Activated CD4-positive, alpha-beta T cell treated with anti-CD3 and anti-CD28 coated beads for 36 hours (primary cell): ENCODE results near the gene BABAM2. TPM values are rescaled to one million over a fixed set of nuclear protein-coding genes. Genes with fewer than 3 reads are reported as not detected.
A peak's percentile ranks its signal among the peaks of the same experiment; 100 is the strongest.

Experiments
- ATAC-seq: fragments of 200-7000 bp; cut with Tn5 transposase; one replicate; pipeline ENCODE4 v1.10.0; 2021; ENCODE audit warnings: mild to moderate bottlenecking, moderate library complexity
- CTCF ChIA-PET: fragments of 350-600 bp; sonication (Branson Sonifier 250); formaldehyde crosslinking; loops from one replicate; lab custom pipeline; 2021; ENCODE audit warnings: antibody characterized with exemption; lab: Charles Lee
- POLR2A ChIA-PET: fragments of 350-600 bp; sonication (Branson Sonifier 250); formaldehyde crosslinking; loops from one replicate; lab custom pipeline; 2021; ENCODE audit warnings: antibody characterized with exemption, inconsistent platforms; lab: Charles Lee
- DNase-seq: peaks from one replicate; pipeline ENCODE4 v3.0.0-alpha.2; 2020
- H3K27ac Mint-ChIP-seq: one replicate; pipeline ENCODE4 v1.8.0; 2021; ENCODE audit warnings: mixed read lengths
- H3K27me3 Mint-ChIP-seq: one replicate; pipeline ENCODE4 v1.8.0; 2021; ENCODE audit warnings: mixed read lengths
- H3K36me3 Mint-ChIP-seq: one replicate; pipeline ENCODE4 v1.8.0; 2021; ENCODE audit warnings: low read depth, mixed read lengths
- H3K4me1 Mint-ChIP-seq: one replicate; pipeline ENCODE4 v1.8.0; 2021; ENCODE audit warnings: mixed read lengths
- H3K4me3 Mint-ChIP-seq: one replicate; pipeline ENCODE4 v1.8.0; 2021; ENCODE audit warnings: mild to moderate bottlenecking, moderate library complexity, mixed read lengths
- H3K9me3 Mint-ChIP-seq: one replicate; pipeline ENCODE4 v1.8.0; 2021; ENCODE audit warnings: low read depth, mixed read lengths
- intact Hi-C, 2 experiments: fragments of 100-400 bp; cut with DNase I in 1 of 2; cut with micrococcal nuclease in 1 of 2; formaldehyde crosslinking; loops; one replicate each; pipeline versions ENCODE4 v1.14.2 to v1.15.1; 2022 to 2024; cut with DNase I, micrococcal nuclease
- total RNA-seq, 2 experiments: library from RNA; stranded (reverse); gene quantifications; one replicate each; pipeline ENCODE4 v1.2.3, GENCODE V29; 2021

BABAM2 gene
- total RNA-seq, 2 experiments from 2014 or later = 58.4 to 81.1 TPM

- Mint-ChIP-seq H3K27me3 (no peaks in the 10 kb centered on the region), H3K4me1 (peaks cover 9% of the 10 kb centered on the region), H3K36me3 (peaks cover 8% of the 10 kb centered on the region), H3K27ac (no peak overlapping the region), H3K9me3 (no peaks in the 10 kb centered on the region), H3K4me3 (no peak overlapping the region)
- DNase-seq (no peak), ATAC-seq (peak; percentile 58)
- intact Hi-C loops = no loop called here
- ChIA-PET POLR2A (no interaction called here), CTCF (no interaction called here)
Measured at GRCh38 chr2:28312307-28313219, 422.0 kb downstream of the BABAM2 start.

GRCh38 chr2:28313220-28313784 is 422.8 kb downstream of the BABAM2 start:
- Mint-ChIP-seq H3K4me3 (no peak overlapping the region), H3K4me1 (peaks cover 9% of the 10 kb centered on the region), H3K27ac (no peak overlapping the region), H3K36me3 (peaks cover 6% of the 10 kb centered on the region), H3K9me3 (no peaks in the 10 kb centered on the region), H3K27me3 (no peaks in the 10 kb centered on the region)
- ChIA-PET POLR2A (no interaction called here), CTCF (no interaction called here)
- intact Hi-C loops = no loop called here
- ATAC-seq = no peak
- no peak for DNase-seq

GRCh38 chr2:28314968-28315367 is 424.4 kb downstream of the BABAM2 start:
- Mint-ChIP-seq H3K27ac (no peak overlapping the region), H3K4me3 (no peak overlapping the region), H3K4me1 (peaks cover 9% of the 10 kb centered on the region), H3K9me3 (no peaks in the 10 kb centered on the region), H3K36me3 (peaks cover 2% of the 10 kb centered on the region), H3K27me3 (no peaks in the 10 kb centered on the region)
- ATAC-seq (no peak), DNase-seq (no peak)
- CTCF ChIA-PET = no interaction called here
- intact Hi-C loops = no loop called here
- POLR2A ChIA-PET = no interaction called here

- no peaks in the 10 kb centered on the region for H3K36me3 Mint-ChIP-seq
- no peak overlapping the region for H3K4me3 Mint-ChIP-seq
- H3K9me3 Mint-ChIP-seq = no peaks in the 10 kb centered on the region
- no peaks in the 10 kb centered on the region for H3K27me3 Mint-ChIP-seq
- H3K27ac Mint-ChIP-seq = no peak overlapping the region
- POLR2A ChIA-PET = no interaction called here
- CTCF ChIA-PET = no interaction called here
- peaks cover 9% of the 10 kb centered on the region for H3K4me1 Mint-ChIP-seq
- intact Hi-C loops = no loop called here
- DNase-seq (no peak), ATAC-seq (no peak)
Measured at GRCh38 chr2:28316546-28317335, 426.2 kb downstream of the BABAM2 start.

GRCh38 chr2:28317390-28317789 is 426.9 kb downstream of the BABAM2 start:
- ChIA-PET POLR2A (no interaction called here), CTCF (no interaction called here)
- H3K9me3 Mint-ChIP-seq = no peaks in the 10 kb centered on the region
- no peaks in the 10 kb centered on the region for H3K36me3 Mint-ChIP-seq
- peaks cover 6% of the 10 kb centered on the region for H3K4me1 Mint-ChIP-seq
- no peak overlapping the region for H3K4me3 Mint-ChIP-seq
- intact Hi-C loops = no loop called here
- H3K27me3 Mint-ChIP-seq = no peaks in the 10 kb centered on the region
- no peak overlapping the region for H3K27ac Mint-ChIP-seq
- DNase-seq = no peak
- ATAC-seq = no peak

- Mint-ChIP-seq H3K9me3 (no peaks in the 10 kb centered on the region), H3K4me1 (peaks cover 2% of the 10 kb centered on the region), H3K4me3 (no peak overlapping the region), H3K27me3 (no peaks in the 10 kb centered on the region), H3K27ac (no peak overlapping the region), H3K36me3 (no peaks in the 10 kb centered on the region)
- ChIA-PET CTCF (no interaction called here), POLR2A (no interaction called here)
- DNase-seq (no peak), ATAC-seq (no peak)
- intact Hi-C loops = no loop called here
Measured at GRCh38 chr2:28318023-28318422, 427.5 kb downstream of the BABAM2 start.

GRCh38 chr2:28318462-28319117 is 428.1 kb downstream of the BABAM2 start:
- intact Hi-C loops = no loop called here
- H3K27ac Mint-ChIP-seq = no peak overlapping the region
- CTCF ChIA-PET = no interaction called here
- H3K4me1 Mint-ChIP-seq = no peaks in the 10 kb centered on the region
- H3K27me3 Mint-ChIP-seq = no peaks in the 10 kb centered on the region
- H3K36me3 Mint-ChIP-seq = no peaks in the 10 kb centered on the region
- ATAC-seq = no peak
- DNase-seq = no peak
- POLR2A ChIA-PET = no interaction called here
- H3K4me3 Mint-ChIP-seq = no peak overlapping the region
- no peaks in the 10 kb centered on the region for H3K9me3 Mint-ChIP-seq

- Mint-ChIP-seq H3K4me1 (no peaks in the 10 kb centered on the region), H3K36me3 (no peaks in the 10 kb centered on the region), H3K27me3 (no peaks in the 10 kb centered on the region), H3K27ac (no peak overlapping the region), H3K4me3 (no peak overlapping the region), H3K9me3 (no peaks in the 10 kb centered on the region)
- POLR2A ChIA-PET = no interaction called here
- intact Hi-C loops = no loop called here
- CTCF ChIA-PET = no interaction called here
- DNase-seq = no peak
- ATAC-seq = no peak
Measured at GRCh38 chr2:28319118-28320008, 428.8 kb downstream of the BABAM2 start.

- Mint-ChIP-seq H3K27me3 (no peaks in the 10 kb centered on the region), H3K4me3 (no peak overlapping the region), H3K9me3 (no peaks in the 10 kb centered on the region), H3K27ac (no peak overlapping the region), H3K36me3 (no peaks in the 10 kb centered on the region), H3K4me1 (no peaks in the 10 kb centered on the region)
- ATAC-seq (no peak), DNase-seq (no peak)
- intact Hi-C loops = no loop called here
- CTCF ChIA-PET = no interaction called here
- POLR2A ChIA-PET = no interaction called here
Measured at GRCh38 chr2:28320009-28320365, 429.5 kb downstream of the BABAM2 start.

GRCh38 chr2:28320371-28320770 is 429.8 kb downstream of the BABAM2 start:
- CTCF ChIA-PET = no interaction called here
- POLR2A ChIA-PET = no interaction called here

GRCh38 chr2:28321426-28321825 is 430.9 kb downstream of the BABAM2 start:
- Mint-ChIP-seq H3K9me3 (no peaks in the 10 kb centered on the region), H3K4me3 (no peak overlapping the region), H3K36me3 (no peaks in the 10 kb centered on the region), H3K27me3 (no peaks in the 10 kb centered on the region), H3K4me1 (peaks cover 10% of the 10 kb centered on the region), H3K27ac (no peak overlapping the region)
- no peak for ATAC-seq
- ChIA-PET CTCF (interaction anchor here (0.8 kb wide), 1 partner anchor 14 kb away, joined by 3 read pairs; no protein-coding TSS in a partner anchor), POLR2A (no interaction called here)
- intact Hi-C loops = no loop called here
- no peak for DNase-seq

More at GRCh38 chr2:28320371-28320770, 429.8 kb downstream of the BABAM2 start:
- DNase-seq (no peak), ATAC-seq (no peak)
- no peaks in the 10 kb centered on the region for H3K9me3 Mint-ChIP-seq
- intact Hi-C loops = no loop called here
- no peaks in the 10 kb centered on the region for H3K27me3 Mint-ChIP-seq
- no peak overlapping the region for H3K27ac Mint-ChIP-seq
- no peaks in the 10 kb centered on the region for H3K4me1 Mint-ChIP-seq
- H3K36me3 Mint-ChIP-seq = no peaks in the 10 kb centered on the region
- H3K4me3 Mint-ChIP-seq = no peak overlapping the region
